GM13977 (cell line): Measurements from ENCODE around the gene MGLL.
A peak's percentile ranks its signal among the peaks of the same experiment; 100 is the strongest.

Source experiments
- DNase-seq: peaks from one replicate; pipeline ENCODE4 v3.0.0; 2012; ENCODE audit warnings: low spot score
- CTCF ChIP-seq: IDR thresholded peaks from 2 replicates; pipeline ENCODE4 v1.5.1; 2012; ENCODE audit warnings: mild to moderate bottlenecking, control low read depth; ENCODE audit not compliant: insufficient read depth; ENCODE audit errors: extremely low read depth, missing control alignments
- in situ Hi-C: fragments of 300-500 bp; cut with MboI; formaldehyde crosslinking; loops from one replicate; pipeline ENCODE4 v1.12.0; 2022; ENCODE audit warnings: low sequenced_read_pairs, low pct_unique_long_range_greater_than_20kb, mixed read lengths, inconsistent platforms; ENCODE audit not compliant: unreplicated experiment

The MGLL gene

GRCh38 chr3:127831723-127832172, 9.4 kb upstream of the MGLL start:
- peak; percentile 64 for TF ChIP-seq CTCF
- in situ Hi-C loops, result no loop called here
- DNase-seq, result peak; percentile 42

GRCh38 chr3:127829537-127829936, 7.2 kb upstream of the MGLL start:
- no peak for TF ChIP-seq CTCF
- in situ Hi-C loops, result no loop called here

GRCh38 chr3:127827808-127828207, 5.5 kb upstream of the MGLL start:
- in situ Hi-C loops, result no loop called here
- TF ChIP-seq CTCF, result no peak
- no peak for DNase-seq

More at GRCh38 chr3:127829537-127829936, 7.2 kb upstream of the MGLL start:
- no peak for DNase-seq

DNA sequence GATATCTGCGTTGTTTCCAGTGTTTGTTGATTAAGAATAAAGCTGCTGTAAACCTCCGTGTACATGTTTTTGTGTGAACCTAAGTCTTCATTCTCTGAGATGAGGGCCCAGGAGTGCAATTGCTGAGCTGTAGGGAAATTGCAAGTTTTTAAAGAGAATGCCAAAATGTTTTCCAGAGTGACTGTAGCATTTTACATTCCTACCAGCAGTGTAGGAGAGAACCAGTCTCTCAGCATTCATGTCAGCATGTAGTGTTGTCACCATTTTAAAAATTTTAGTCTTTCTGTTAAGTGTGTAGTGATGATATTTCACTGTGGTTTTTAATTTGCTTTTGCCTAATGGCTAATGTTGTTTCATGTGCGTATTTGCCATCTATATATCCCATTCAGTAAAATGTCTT, 3.4 kb upstream of the MGLL start:
- in situ Hi-C loops, result no loop called here
- DNase-seq, result no peak
- no peak for TF ChIP-seq CTCF

DNA sequence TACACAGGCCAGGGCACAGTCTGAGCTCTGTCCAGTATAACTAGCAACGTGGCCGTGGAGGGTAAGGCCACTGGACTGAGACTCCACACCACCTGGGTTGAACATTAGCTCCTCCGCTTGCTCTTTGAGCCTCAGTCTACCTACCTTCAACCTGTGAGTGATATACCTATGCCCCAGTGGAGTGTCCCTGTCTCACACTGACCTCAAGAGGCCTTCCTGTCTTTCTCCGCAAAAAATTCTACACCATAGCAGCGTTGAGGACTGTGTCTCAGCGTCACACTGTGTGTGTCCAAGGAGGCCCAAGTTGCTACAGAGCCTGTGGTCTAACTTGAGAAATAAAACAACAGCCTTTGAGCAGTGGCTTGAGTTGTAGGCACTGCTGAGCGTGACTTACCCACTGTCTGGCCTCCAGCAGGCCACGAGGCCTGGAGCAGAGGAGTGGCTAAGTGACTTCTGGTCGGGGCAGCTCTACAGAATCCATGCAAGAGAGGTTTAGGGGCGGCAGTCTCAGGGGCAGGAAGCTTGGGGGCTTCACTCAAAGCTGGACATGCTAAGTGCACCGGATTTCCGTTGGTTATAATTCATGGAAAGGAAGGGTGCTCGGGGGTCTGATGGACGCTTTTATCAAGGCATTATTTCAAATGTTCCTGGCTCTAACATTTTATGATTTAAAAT, 2.0 kb upstream of the MGLL start:
- in situ Hi-C loops, result no loop called here
- no peak for TF ChIP-seq CTCF
- no peak for DNase-seq

- DNase-seq, result no peak
- in situ Hi-C loops, result no loop called here
- TF ChIP-seq CTCF, result no peak
Observed at GRCh38 chr3:127823426-127823857, 1.1 kb upstream of the MGLL start.
